HG02763 (cell line): ENCODE measurements around the gene ADAM29.
"Not testable (repeated sequence)": the region's sequence is repeated elsewhere in the genome, so short reads cannot be mapped to it uniquely, and the experiment has no call there.

Experiments
- ATAC-seq: cut with Tn5 transposase; IDR thresholded peaks from one replicate; pipeline ENCODE4 v1.9.1; 2021; ENCODE audit warnings: mild to moderate bottlenecking, moderate library complexity; ENCODE audit not compliant: unreplicated experiment

The ADAM29 gene

DNA sequence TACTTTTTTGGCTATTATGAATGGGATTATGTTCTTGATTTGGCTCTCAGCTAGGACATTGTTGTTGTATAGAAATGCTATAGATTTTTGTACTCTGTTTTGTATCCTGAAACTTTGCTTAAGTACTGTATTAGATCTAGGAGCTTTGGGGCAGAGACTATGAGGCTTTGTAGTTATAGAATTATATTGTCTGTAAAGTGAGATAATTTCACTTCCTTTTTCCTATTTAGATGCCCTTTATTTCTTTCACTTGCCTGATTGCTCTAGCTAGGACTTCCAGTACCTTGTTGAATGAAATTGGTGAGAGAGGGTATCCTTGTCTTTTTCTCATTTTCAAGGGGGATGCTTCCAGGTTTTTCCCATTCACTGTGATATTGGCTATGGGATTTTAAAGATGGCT is 28.1 kb downstream of the ADAM29 start:
- no peak for ATAC-seq

DNA sequence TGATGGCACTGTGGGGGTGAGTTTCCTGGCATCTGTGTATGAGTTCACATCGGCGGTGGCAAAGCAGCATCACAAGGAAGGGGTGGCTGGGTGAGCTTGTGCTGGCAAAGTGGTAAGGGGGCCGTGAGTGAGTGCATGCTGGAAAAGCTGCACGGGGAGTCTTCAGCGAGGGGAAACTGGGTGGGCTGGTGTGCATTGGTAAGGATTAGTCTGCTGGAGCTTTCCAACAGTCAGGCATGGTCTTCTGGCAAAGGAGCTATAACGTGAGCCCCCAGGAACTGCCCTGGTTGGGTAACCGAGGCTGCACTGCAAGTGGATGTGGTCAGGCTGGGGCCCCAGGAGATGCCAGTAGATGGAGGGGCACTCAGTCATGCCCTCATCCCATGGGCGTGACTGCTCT is 30.7 kb downstream of the ADAM29 start:
- ATAC-seq = no peak

DNA sequence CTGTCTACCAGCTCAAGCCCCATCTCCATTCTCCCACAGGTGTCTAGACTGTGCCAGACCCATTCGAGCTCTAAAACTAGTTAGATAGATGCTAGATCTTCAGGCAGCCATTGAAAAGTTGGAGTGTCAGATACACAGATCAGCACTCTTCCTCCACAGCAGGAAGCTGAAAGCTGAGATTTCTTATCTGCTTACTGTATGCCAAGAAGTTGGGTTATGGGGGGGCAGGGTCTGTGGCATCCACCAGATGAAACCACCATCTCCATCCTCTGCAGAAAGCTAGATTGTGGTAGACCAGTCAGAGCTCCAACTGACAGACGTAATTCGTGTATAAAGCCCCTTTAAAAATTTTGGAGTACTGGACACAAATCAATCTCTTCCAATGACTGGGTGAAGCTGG is 54.8 kb downstream of the ADAM29 start:
- no peak for ATAC-seq

DNA sequence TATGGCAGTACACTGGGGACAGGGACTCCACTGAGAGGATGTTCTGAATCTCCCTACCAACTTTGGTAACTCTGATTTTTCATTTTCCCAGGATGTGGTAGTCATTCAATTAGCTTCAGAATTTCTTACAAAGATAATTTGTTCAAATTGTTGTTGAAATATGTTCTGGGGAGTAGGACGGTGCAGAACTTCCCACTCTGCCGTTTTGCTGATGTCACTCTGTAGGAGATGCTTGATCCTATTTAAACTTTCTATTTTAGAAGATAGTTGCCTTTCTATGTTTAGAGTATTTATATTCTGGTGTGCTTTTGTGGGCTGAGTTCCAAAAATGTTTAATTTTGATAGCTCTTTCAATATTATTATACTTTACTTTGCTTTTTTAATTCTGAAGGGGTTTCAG is 55.2 kb downstream of the ADAM29 start:
- ATAC-seq = no peak

DNA sequence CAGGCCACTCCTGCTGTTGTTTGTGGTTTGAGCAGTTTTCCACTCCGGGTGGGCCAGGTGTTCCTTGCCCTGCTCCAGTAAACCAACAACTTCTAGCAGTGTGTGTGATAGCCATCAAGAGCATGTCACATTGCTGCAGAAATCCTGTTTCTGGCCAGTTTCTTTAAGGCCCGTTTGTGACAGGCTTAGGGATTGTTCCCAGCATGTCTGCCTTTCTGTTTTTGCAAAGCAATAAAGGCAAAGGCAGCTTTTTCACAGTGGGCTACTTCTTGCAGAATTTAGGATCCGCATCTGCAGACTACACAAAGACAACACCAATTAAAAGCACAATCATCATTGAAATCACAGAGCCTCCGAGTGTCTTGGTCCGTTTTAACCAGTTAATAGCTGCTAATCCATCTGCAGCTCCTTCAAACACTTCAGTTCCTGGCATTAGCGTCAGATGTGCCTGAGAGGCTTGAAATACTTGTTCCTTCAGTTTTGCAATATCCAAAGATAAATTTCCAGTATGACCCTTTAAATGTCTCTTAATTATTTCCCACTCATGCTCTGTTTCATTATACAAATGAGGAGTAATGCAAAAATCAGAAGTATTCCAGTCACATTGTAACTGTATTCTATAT is 65.1 kb downstream of the ADAM29 start:
- ATAC-seq = no peak

DNA sequence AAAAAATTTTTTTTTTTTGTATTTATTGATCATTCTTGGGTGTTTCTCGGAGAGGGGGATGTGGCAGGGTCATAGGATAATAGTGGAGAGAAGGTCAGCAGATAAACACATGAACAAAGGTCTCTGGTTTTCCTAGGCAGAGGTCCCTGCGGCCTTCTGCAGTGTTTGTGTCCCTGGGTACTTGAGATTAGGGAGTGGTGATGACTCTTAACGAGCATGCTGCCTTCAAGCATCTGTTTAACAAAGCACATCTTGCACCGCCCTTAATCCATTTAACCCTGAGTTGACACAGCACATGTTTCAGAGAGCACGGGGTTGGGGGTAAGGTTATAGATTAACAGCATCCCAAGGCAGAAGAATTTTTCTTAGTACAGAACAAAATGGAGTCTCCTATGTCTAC is 65.7 kb downstream of the ADAM29 start:
- ATAC-seq = not testable (repeated sequence)

DNA sequence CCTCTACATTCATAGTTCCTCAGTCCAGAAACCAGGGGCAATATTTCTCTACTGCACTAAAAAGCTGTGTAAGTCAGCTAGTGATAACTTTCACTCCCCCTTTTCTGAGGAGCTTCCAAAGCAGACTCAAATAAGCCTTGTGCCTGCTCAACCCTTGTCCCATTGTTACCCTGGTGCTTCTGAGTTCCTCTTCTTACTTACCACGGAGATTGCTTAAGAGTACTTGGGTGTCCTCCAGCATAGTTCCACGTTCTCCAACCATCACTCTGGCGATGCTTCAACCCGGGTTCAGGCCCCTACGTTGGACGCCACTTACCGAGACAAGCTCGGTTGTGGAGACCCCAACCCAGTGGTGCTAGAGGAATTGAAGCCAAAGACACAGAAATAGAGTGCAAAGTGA is 71.6 kb downstream of the ADAM29 start:
- no peak for ATAC-seq

DNA sequence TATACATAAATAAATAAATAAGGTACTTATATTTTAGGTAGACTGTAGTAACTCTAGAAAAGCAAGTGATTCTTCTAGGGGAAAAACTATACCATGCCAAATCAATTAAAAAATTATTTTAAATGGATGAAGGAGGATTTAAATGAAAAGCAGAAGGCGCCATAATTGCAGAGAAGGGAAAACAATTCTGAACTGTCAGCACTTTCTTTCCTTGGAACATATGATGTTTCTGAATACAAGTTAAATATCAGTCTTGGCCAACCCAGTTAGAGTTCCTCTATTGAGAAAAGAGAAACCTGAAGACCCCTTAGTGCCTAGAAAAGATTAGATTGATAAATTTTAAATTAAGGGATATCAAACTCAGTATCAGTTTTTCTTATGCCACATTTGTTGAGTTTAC is 75.8 kb downstream of the ADAM29 start:
- no peak for ATAC-seq

DNA sequence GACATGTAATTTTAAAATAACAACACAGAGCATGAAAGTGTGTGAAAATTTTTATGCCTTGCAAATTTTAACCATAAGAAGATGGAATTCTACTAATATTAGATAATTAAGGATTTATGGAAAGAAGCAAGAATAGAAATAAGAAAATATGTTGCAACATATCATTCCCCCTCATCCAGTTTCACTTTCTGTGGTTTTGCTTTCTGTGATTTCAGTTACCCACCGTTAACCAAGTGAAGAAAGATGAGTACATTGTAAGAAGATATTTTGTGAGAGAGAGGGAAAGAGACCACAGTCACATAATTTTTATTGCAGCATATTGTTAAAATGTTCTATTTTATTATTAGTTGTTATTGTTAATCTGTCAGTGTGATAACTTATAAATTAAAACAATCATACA is 77.9 kb downstream of the ADAM29 start:
- no peak for ATAC-seq

DNA sequence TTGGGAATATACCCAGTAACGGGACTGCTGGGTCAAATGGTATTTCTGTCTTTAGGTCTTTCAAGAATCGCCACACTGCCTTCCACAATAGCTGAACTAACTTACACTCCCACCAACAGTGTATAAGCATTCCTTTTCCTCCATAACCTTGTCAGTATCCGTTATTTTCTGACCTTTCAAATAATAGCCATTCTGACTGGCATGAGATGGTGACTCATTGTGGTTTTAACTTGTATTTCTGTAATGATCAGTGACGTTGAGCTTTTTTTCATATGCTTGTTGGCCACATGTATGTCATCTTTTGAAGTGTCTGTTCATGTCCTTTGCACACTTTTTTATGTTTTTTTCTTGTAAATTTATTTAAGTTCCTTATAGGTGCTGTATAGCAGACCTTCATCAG is 81.2 kb downstream of the ADAM29 start:
- no peak for ATAC-seq

DNA sequence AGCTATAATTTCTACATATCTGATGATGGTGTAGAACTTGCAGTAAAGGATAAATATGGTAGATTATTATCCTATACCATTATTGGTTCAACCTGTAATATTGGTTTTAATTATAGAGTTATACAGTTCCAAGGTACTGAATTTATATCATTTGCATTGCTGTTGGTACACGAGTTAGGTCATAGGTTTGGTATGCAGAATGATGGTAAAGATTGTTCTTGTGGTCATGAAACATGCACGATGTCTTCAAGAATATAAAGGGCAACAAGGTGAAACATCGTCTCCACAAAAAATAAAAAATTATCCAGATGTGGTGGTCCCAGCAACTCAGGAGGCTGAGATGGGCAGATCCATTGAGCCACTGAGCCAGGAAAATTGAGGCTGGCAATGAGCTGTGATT is 99.6 kb downstream of the ADAM29 start:
- ATAC-seq = no peak

DNA sequence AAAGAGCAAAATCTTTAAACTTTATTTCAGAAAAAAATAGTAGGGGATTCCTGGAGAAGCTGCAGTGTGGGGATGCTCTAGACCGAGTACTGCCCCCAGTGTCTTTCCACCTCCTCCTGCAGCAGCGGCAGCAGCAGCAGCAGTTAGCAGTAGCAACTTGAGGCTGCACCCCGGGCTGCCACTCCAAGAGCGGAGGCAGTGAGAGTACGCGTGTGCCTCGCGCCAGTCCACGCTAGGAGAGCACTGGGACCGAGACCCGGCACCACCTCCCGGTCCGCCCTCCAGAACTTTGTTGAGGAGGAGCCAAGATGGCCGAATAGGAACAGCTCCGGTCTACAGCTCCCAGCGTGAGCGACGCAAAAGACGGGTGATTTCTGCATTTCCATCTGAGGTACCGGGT is 101.3 kb downstream of the ADAM29 start:
- not testable (repeated sequence) for ATAC-seq
